Mesothelial cell of epicardium (in vitro differentiated cells): Measurements from ENCODE around the gene SERINC2. TPM values are rescaled to one million over a fixed set of nuclear protein-coding genes. Genes with fewer than 3 reads are reported as not detected.

Experiments
- DNase-seq, 2 experiments: peaks; one replicate each; pipeline ENCODE4 v3.0.0; 2021; ENCODE audit warnings: low spot score in 2 of 2; ENCODE audit not compliant: unreplicated experiment in 2 of 2
- H3K27ac Mint-ChIP-seq: 2 replicates; pipeline ENCODE4 v1.8.0; 2021; ENCODE audit warnings: mixed read lengths
- H3K27me3 Mint-ChIP-seq: 2 replicates; pipeline ENCODE4 v1.8.0; 2021; ENCODE audit warnings: low read depth, mixed read lengths
- H3K36me3 Mint-ChIP-seq: 2 replicates; pipeline ENCODE4 v1.8.0; 2021; ENCODE audit warnings: mixed read lengths
- H3K4me1 Mint-ChIP-seq: 2 replicates; pipeline ENCODE4 v1.8.0; 2021; ENCODE audit warnings: mixed read lengths
- H3K4me3 Mint-ChIP-seq: 2 replicates; pipeline ENCODE4 v1.8.0; 2021; ENCODE audit warnings: mild to moderate bottlenecking, moderate library complexity, mixed read lengths
- H3K9me3 Mint-ChIP-seq: 2 replicates; pipeline ENCODE4 v1.8.0; 2021; ENCODE audit warnings: mixed read lengths
- CTCF ChIP-seq: fragments of 200-600 bp; sonication (generic); IDR thresholded peaks from one replicate; pipeline ENCODE4 v1.5.0; 2021; ENCODE audit warnings: antibody characterized with exemption; ENCODE audit not compliant: unreplicated experiment
- total RNA-seq: library from RNA; stranded (reverse); gene quantifications from 3 replicates; pipeline ENCODE4 v1.2.1, GENCODE V29; 2021

SERINC2 gene
- total RNA-seq, 1 donor from 2014 or later: 45.4 TPM

DNA sequence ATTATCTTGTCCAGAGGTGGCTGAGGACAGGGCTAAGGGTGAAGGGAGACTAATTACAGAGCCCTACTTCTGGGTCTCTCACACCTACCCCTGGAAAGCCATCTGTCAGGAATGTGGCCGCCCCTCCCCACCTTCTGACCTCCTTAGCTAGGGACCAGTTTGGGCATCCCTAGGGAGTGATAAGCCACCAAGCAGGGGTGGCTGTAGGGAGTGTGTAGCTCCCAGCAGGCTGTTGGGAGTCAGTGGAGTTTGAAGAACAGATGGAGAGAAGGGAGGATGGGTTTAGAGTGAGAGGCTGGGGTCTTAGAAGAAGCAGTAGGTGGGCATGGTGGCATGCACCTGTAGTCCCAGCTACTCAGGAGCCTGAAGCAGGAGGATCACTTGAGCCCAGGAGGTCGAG is 808 bp upstream of the SERINC2 start:
- peaks cover 16% of the 10 kb centered on the region for H3K4me1 Mint-ChIP-seq
- no peak for DNase-seq
- no peaks in the 10 kb centered on the region for H3K9me3 Mint-ChIP-seq
- H3K4me3 Mint-ChIP-seq: peak overlapping the region; percentile 66
- no peak for TF ChIP-seq CTCF
- H3K27me3 Mint-ChIP-seq: peaks cover 6% of the 10 kb centered on the region
- H3K36me3 Mint-ChIP-seq: no peaks in the 10 kb centered on the region
- no peak overlapping the region for H3K27ac Mint-ChIP-seq

GRCh38 chr1:31413405-31414001 is 490 bp downstream of the SERINC2 start:
- Mint-ChIP-seq H3K27me3 (peaks cover 6% of the 10 kb centered on the region), H3K4me1 (peaks cover 20% of the 10 kb centered on the region), H3K4me3 (peak overlapping the region; percentile 98), H3K27ac (peak overlapping the region; percentile 95), H3K9me3 (no peaks in the 10 kb centered on the region), H3K36me3 (no peaks in the 10 kb centered on the region)
- peak; percentile 64 to 75 for DNase-seq
- TF ChIP-seq CTCF: no peak

DNA sequence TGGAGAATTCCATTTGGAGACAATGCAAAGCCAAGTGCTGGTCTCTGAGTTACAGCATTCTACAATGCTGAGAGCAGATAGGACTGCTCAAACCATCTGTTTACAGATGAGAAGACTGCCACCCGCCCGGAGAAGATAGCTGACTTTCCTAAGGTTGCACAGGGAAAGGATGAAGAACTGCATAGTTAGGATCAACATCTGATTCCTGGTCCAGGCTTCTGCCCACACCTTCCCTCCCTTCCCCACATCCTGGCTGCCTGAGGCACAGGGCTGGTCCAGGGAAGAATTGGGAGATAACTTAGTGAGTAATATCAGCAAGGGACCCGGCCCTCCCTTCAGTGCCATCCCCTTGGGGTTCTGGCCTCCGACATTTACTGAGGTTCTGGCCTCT is 2.0 kb downstream of the SERINC2 start:
- Mint-ChIP-seq H3K27me3 (peaks cover 6% of the 10 kb centered on the region), H3K4me3 (peak overlapping the region; percentile 98), H3K9me3 (no peaks in the 10 kb centered on the region), H3K4me1 (peaks cover 20% of the 10 kb centered on the region), H3K27ac (peak overlapping the region; percentile 95), H3K36me3 (no peaks in the 10 kb centered on the region)
- DNase-seq: no peak
- TF ChIP-seq CTCF: no peak

DNA sequence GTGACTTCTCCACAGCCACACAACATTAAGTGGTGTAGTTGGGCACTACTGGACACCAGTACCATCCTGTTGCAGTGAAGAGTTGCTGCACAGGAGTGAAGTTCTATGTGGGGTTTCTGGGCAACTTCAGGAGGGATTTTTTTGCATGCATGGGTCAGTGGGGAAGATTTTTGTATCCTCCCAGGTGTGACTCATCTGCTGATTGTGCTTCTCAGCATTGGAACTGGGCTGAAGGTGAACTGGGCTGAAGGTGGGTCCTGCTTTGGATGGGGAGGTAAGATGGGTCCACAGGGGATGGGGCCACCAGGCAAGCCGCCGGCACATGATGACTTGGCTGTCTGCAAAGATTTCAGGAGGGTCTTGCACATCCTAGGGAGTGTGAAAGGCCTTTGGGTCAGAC is 2.6 kb downstream of the SERINC2 start:
- Mint-ChIP-seq H3K4me3 (peak overlapping the region; percentile 17), H3K27me3 (peaks cover 6% of the 10 kb centered on the region), H3K4me1 (peaks cover 20% of the 10 kb centered on the region), H3K27ac (no peak overlapping the region), H3K9me3 (no peaks in the 10 kb centered on the region), H3K36me3 (no peaks in the 10 kb centered on the region)
- no peak for DNase-seq
- no peak for TF ChIP-seq CTCF

DNA sequence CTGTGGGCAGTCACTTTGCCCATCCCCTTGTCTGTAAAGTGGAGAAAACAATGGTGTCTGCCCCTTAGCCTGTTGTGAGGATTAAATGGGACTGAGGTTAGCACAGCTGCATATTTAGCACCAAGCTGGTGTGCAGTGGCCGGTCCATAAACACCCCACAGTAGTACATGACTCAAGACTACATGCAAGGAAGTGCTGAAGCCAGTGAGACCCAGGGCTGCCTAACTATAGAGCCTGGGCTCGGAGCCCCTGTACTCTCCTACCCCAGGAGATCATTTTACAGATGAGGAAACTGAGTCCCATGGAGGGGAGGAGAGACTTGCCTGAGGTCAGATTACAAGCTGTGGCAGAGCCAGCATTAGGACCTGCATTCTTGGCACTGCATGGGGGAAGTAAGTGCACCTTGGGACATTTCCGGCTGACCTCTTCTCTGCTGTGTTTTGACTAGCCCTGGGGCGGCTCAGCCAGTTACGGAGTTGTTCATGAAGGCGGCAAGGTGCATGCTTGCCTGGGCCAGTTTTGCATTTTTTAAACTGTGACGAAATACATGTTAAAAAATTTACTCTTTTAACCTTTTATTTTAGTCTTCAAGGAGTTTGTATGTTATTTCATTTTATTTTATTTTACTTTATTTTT is 3.2 kb downstream of the SERINC2 start:
- Mint-ChIP-seq H3K36me3 (no peaks in the 10 kb centered on the region), H3K4me1 (peaks cover 20% of the 10 kb centered on the region), H3K9me3 (no peaks in the 10 kb centered on the region), H3K27me3 (peaks cover 6% of the 10 kb centered on the region), H3K4me3 (peak overlapping the region; percentile 10), H3K27ac (no peak overlapping the region)
- no peak for DNase-seq
- no peak for TF ChIP-seq CTCF
